ENCODE measurements around the gene GRID2IP.

GRID2IP gene

GRCh38 chr7:6516387-6516983 is 34.8 kb downstream of the GRID2IP start:
- peak; percentile 77 to 93 (median 83) for DNase-seq

GRCh38 chr7:6513541-6513940 is 37.7 kb downstream of the GRID2IP start:
- DNase-seq = no peak

GRCh38 chr7:6512892-6513291 is 38.4 kb downstream of the GRID2IP start:
- DNase-seq = no peak

GRCh38 chr7:6510476-6511133 is 40.7 kb downstream of the GRID2IP start:
- no peak for DNase-seq

- no peak for DNase-seq
Observed at GRCh38 chr7:6508950-6509349, 42.3 kb downstream of the GRID2IP start.

GRCh38 chr7:6508539-6508938 is 42.7 kb downstream of the GRID2IP start:
- DNase-seq = no peak

- no peak for DNase-seq
Observed at GRCh38 chr7:6507906-6508305, 43.4 kb downstream of the GRID2IP start.

- no peak for DNase-seq
Observed at GRCh38 chr7:6505685-6506559, 45.3 kb downstream of the GRID2IP start.

- peak in 1 of 3 experiments; percentile 46 for DNase-seq
Observed at GRCh38 chr7:6504996-6505395, 46.3 kb downstream of the GRID2IP start.

- DNase-seq = peak in 2 of 3 experiments; percentile 33 to 44
Observed at GRCh38 chr7:6502886-6503285, 48.4 kb downstream of the GRID2IP start.

GRCh38 chr7:6501586-6502564 is 49.4 kb downstream of the GRID2IP start:
- no peak for DNase-seq

GRCh38 chr7:6500691-6501090 is 50.6 kb downstream of the GRID2IP start:
- DNase-seq = no peak

GRCh38 chr7:6497994-6498393 is 53.3 kb downstream of the GRID2IP start:
- no peak for DNase-seq

- DNase-seq = no peak
Observed at GRCh38 chr7:6497637-6497905, 53.7 kb downstream of the GRID2IP start.

- DNase-seq = no peak
Observed at GRCh38 chr7:6496842-6497636, 54.2 kb downstream of the GRID2IP start.

GRCh38 chr7:6495597-6496262 is 55.5 kb downstream of the GRID2IP start:
- DNase-seq = no peak

- DNase-seq = no peak
Observed at GRCh38 chr7:6494365-6494764, 56.9 kb downstream of the GRID2IP start.

GRCh38 chr7:6491194-6491593 is 60.1 kb downstream of the GRID2IP start:
- no peak for DNase-seq

- DNase-seq = no peak
Observed at GRCh38 chr7:6489612-6490011, 61.6 kb downstream of the GRID2IP start.

GRCh38 chr7:6487184-6487545 is 64.1 kb downstream of the GRID2IP start:
- DNase-seq = no peak

GRCh38 chr7:6486438-6487183 is 64.7 kb downstream of the GRID2IP start:
- no peak for DNase-seq

All from NCI-H1417 (cell line).